ENCODE results near the gene DUS2.
"Not testable (repeated sequence)": the region's sequence is repeated elsewhere in the genome, so short reads cannot be mapped to it uniquely, and the experiment has no call there.

GRCh38 chr16:67998231-67998778 lies 24.8 kb upstream of the DUS2 start:
- TF ChIP-seq, protein P1, sequence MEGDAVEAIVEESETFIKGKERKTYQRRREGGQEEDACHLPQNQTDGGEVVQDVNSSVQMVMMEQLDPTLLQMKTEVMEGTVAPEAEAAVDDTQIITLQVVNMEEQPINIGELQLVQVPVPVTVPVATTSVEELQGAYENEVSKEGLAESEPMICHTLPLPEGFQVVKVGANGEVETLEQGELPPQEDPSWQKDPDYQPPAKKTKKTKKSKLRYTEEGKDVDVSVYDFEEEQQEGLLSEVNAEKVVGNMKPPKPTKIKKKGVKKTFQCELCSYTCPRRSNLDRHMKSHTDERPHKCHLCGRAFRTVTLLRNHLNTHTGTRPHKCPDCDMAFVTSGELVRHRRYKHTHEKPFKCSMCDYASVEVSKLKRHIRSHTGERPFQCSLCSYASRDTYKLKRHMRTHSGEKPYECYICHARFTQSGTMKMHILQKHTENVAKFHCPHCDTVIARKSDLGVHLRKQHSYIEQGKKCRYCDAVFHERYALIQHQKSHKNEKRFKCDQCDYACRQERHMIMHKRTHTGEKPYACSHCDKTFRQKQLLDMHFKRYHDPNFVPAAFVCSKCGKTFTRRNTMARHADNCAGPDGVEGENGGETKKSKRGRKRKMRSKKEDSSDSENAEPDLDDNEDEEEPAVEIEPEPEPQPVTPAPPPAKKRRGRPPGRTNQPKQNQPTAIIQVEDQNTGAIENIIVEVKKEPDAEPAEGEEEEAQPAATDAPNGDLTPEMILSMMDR (IDR thresholded peaks at IDR 0.05): not testable (repeated sequence)
- TF ChIP-seq POLR2A, POLR2AphosphoS5 (IDR thresholded peaks at IDR 0.05): not testable (repeated sequence)

All from gastroesophageal sphincter (tissue), 3 donors.